Keratinocyte (primary cell): ENCODE results near the gene TRAF2. TPM values are rescaled to one million over a fixed set of nuclear protein-coding genes. Genes with fewer than 3 reads are reported as not detected.

Experiments
- DNase-seq: peaks from one replicate; pipeline ENCODE4 v3.0.0-alpha.2; 2011; ENCODE audit warnings: low read depth, missing footprints, low spot score
- FAIRE-seq: peaks from 2 replicates; lab custom pipeline; 2011; peaks lifted over from hg19 to GRCh38; lab: Jason Lieb, UNC
- H2AFZ ChIP-seq: 2 replicates; pipeline ENCODE4 v1.6.0; 2012; ENCODE audit warnings: low read length, control low read depth, inconsistent platforms; ENCODE audit not compliant: control insufficient read depth
- H3K27ac ChIP-seq: 2 replicates; pipeline ENCODE4 v1.5.1; 2011; ENCODE audit warnings: low read length; ENCODE audit not compliant: control insufficient read depth, insufficient read depth
- H3K27me3 ChIP-seq: 3 replicates; pipeline ENCODE4 v1.6.0; 2011; ENCODE audit warnings: low read length; ENCODE audit not compliant: control insufficient read depth, insufficient read depth; ENCODE audit errors: extremely low read depth
- H3K36me3 ChIP-seq, 2 experiments: 2 replicates in 1 of 2; 3 replicates in 1 of 2; pipeline ENCODE4 v1.5.1; 2011; ENCODE audit warnings: low read length in 2 of 2, mild to moderate bottlenecking in 1 of 2; ENCODE audit not compliant: control insufficient read depth in 2 of 2, insufficient read depth in 2 of 2; ENCODE audit errors: extremely low read depth in 1 of 2
- H3K4me1 ChIP-seq: 3 replicates; pipeline ENCODE4 v1.5.1; 2011; ENCODE audit warnings: low read length; ENCODE audit not compliant: control insufficient read depth, insufficient read depth; ENCODE audit errors: extremely low read depth
- H3K4me2 ChIP-seq: 3 replicates; pipeline ENCODE4 v1.6.0; 2011; ENCODE audit warnings: low read depth, low read length; ENCODE audit not compliant: control insufficient read depth, insufficient read depth; ENCODE audit errors: extremely low read depth
- H3K4me3 ChIP-seq, 3 experiments: fragments of 200-600 bp in 1 of 3; sonication (generic) in 1 of 3; 2 replicates in 2 of 3; 3 replicates in 1 of 3; pipeline ENCODE4 v1.5.1; 2011 to 2016; ENCODE audit warnings: low read length in 3 of 3, mild to moderate bottlenecking in 3 of 3, control low read depth in 2 of 3, inconsistent platforms in 1 of 3, low read depth in 1 of 3, mixed read lengths in 1 of 3, mixed run types in 1 of 3, moderate library complexity in 1 of 3; ENCODE audit not compliant: control insufficient read depth in 2 of 3, insufficient read depth in 2 of 3; ENCODE audit errors: extremely low read depth in 1 of 3
- H3K79me2 ChIP-seq: 2 replicates; pipeline ENCODE4 v1.6.0; 2012; ENCODE audit warnings: low read length; ENCODE audit not compliant: control insufficient read depth, insufficient read depth
- H3K9ac ChIP-seq: 3 replicates; pipeline ENCODE4 v1.6.0; 2011; ENCODE audit warnings: low read length; ENCODE audit not compliant: control insufficient read depth, insufficient read depth; ENCODE audit errors: extremely low read depth
- H3K9me1 ChIP-seq: 3 replicates; pipeline ENCODE4 v1.6.0; 2011; ENCODE audit warnings: low read length; ENCODE audit not compliant: control insufficient read depth, insufficient read depth; ENCODE audit errors: extremely low read depth
- H3K9me3 ChIP-seq: 2 replicates; pipeline ENCODE4 v1.5.1; 2012; ENCODE audit warnings: low read depth, low read length; ENCODE audit not compliant: control insufficient read depth
- H4K20me1 ChIP-seq: 3 replicates; pipeline ENCODE4 v1.6.0; 2011; ENCODE audit warnings: low read length; ENCODE audit not compliant: control insufficient read depth, insufficient read depth; ENCODE audit errors: extremely low read depth
- CTCF ChIP-seq, 3 experiments: IDR thresholded peaks in 1 of 3; conservative IDR thresholded peaks in 1 of 3; optimal IDR thresholded peaks in 1 of 3; 2 replicates in 2 of 3; 3 replicates in 1 of 3; pipeline versions ENCODE3 to v1.5.1; 2011; ENCODE audit warnings: low read length in 3 of 3, mild to moderate bottlenecking in 3 of 3, moderate library complexity in 2 of 3, control low read depth in 1 of 3, inconsistent platforms in 1 of 3; ENCODE audit not compliant: insufficient read depth in 2 of 3; ENCODE audit errors: extremely low read depth in 1 of 3
- EZH2 ChIP-seq: IDR thresholded peaks from one replicate; pipeline ENCODE4 v1.6.1; 2012; ENCODE audit warnings: inconsistent platforms, mild to moderate bottlenecking, low read length, moderate library complexity
- dilution Hi-C: fragments of 300-500 bp; cut with MboI; formaldehyde crosslinking; loops from one replicate; pipeline ENCODE4 v1.7.0; 2020; ENCODE audit warnings: low sequenced_read_pairs; ENCODE audit not compliant: extremely low pct_ligation_motif_present
- polyA plus RNA-seq, 5 experiments: library from polyadenylated mRNA; depleted of rRNA in 3 of 5; stranded (reverse) in 3 of 5; stranded (forward) in 1 of 5; unstranded in 1 of 5; fragments of >200 nt; gene quantifications; 1 replicate in 1 of 5; 2 replicates in 3 of 5; 3 replicates in 1 of 5; pipeline versions ENCODE4 v1.2.1 to v1.2.3, GENCODE V29; 2011 to 2012; ENCODE audit warnings: missing spikeins in 2 of 5, low read depth in 1 of 5, low replicate concordance in 1 of 5

TRAF2 gene
- polyA plus RNA-seq, 1 donor (not counting 4 experiments of a cell fraction or from before 2014, with no cell fraction given): 9.9 TPM

GRCh38 chr9:136931611-136932130, 45.4 kb downstream of the TRAF2 start:
- no peak overlapping the region for H3K27ac ChIP-seq
- no peaks in the 10 kb centered on the region for H3K4me1 ChIP-seq
- no peaks in the 10 kb centered on the region for H3K9me1 ChIP-seq
- dilution Hi-C loops: loop anchor here (25.0 kb wide), 1 partner anchor 119 kb away; the partner anchor contains the start of gene RABL6
- no peak overlapping the region for H3K4me3 ChIP-seq
- no peak overlapping the region for H3K4me2 ChIP-seq
- no peak for DNase-seq
- peaks cover 8 to 10% of the 10 kb centered on the region in 2 experiments for H3K36me3 ChIP-seq
- TF ChIP-seq CTCF (optimal IDR thresholded peaks at IDR 0.05 in 1 of 3, IDR thresholded peaks at IDR 0.05 in 1 of 3, conservative IDR thresholded peaks at IDR 0.05 in 1 of 3; ENCODE audit: extremely low read depth in 1 of 3, insufficient read depth in 2 of 3, low read length in 3 of 3): no peak
- no peak for TF ChIP-seq EZH2
- H3K9ac ChIP-seq: no peak overlapping the region
- H4K20me1 ChIP-seq: no peaks in the 10 kb centered on the region
- no peaks in the 10 kb centered on the region for H3K9me3 ChIP-seq
- H3K27me3 ChIP-seq: no peaks in the 10 kb centered on the region
- H2AFZ ChIP-seq: no peak overlapping the region
- H3K79me2 ChIP-seq: no peaks in the 10 kb centered on the region
- FAIRE-seq: no peak

- Histone ChIP-seq H3K79me2 (no peaks in the 10 kb centered on the region), H2AFZ (no peak overlapping the region), H3K27ac (no peak overlapping the region), H3K9ac (no peak overlapping the region), H3K4me1 (no peaks in the 10 kb centered on the region), H3K4me3 (no peak overlapping the region), H3K27me3 (no peaks in the 10 kb centered on the region), H3K9me1 (no peaks in the 10 kb centered on the region), H3K36me3 (peaks cover 3% of the 10 kb centered on the region in 2 experiments), H3K9me3 (no peaks in the 10 kb centered on the region), H4K20me1 (no peaks in the 10 kb centered on the region), H3K4me2 (no peak overlapping the region)
- dilution Hi-C loops: loop anchor here (25.0 kb wide), 1 partner anchor 122 kb away; the partner anchor contains the start of gene RABL6
- no peak for DNase-seq
- TF ChIP-seq CTCF (optimal IDR thresholded peaks at IDR 0.05 in 1 of 3, IDR thresholded peaks at IDR 0.05 in 1 of 3, conservative IDR thresholded peaks at IDR 0.05 in 1 of 3; ENCODE audit: extremely low read depth in 1 of 3, insufficient read depth in 2 of 3, low read length in 3 of 3): no peak
- no peak for TF ChIP-seq EZH2
- no peak for FAIRE-seq
Measured at GRCh38 chr9:136934277-136934676, 48.0 kb downstream of the TRAF2 start.
